ENCODE data around the gene WDR47.

Gene WDR47

DNA sequence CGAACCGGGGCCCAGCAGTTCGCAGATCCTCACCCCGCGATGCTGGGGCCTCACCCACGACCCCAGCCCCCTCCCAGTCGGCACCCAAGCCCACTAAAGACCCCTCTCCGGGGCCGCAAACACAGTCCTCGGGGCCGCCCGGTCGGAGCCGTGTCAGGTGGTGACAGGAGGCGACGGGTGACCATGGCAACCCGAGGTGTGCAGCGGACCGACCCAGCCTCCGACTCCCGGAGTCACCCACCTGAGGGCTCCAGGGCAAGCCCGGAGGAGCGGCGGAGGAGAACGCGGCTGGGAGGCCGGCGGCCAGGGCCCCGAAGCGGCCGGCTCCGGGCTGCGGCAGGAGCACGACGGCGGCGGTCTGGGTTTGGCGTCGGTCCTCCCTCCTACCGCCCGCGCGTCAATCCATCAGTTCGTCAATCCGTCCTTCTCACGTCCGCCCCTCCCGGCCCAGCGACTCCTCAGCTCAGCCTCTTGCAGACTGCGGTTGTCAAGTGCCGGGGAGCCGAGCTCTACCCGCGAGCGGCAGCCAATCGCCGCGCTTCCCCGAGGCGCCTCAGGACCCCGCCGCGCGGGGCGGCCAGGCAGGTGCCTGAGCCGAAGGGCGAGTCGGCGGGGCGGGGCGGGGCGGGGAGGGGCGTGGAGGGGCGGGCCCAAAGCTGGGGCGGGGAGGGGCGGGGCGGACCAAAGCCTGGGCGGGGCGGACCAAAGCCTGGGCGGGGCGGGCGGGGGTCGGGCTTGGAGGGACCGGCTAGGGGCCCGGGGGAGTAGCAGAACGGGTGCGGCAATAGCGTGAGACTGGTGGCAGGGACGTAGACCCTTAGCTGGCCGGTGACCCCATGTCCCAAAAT lies at the start of gene WDR47:
Gene WDR47, minus strand, starts transcription at position 482 of the 848 bp plus-strand sequence. CDS start 18,590 bp downstream, outside the sequence.
- TF ChIP-seq ZBTB7A (IDR thresholded peaks at IDR 0.05; ENCODE audit: low read depth) (peak; percentile 86), MAX (IDR thresholded peaks at IDR 0.05) (peak; percentile 32; the same call in 1 of the 2 replicates), TEAD4 (IDR thresholded peaks at IDR 0.05) (no peak), EGR1 (IDR thresholded peaks at IDR 0.05) (0 out of 2 replicates have a peak, but pooled peaks have one; percentile 18), CREB1 (IDR thresholded peaks at IDR 0.05; ENCODE audit: low read depth) (no peak), TCF12 (IDR thresholded peaks at IDR 0.05; ENCODE audit: low read depth) (peak; percentile 50; the same call in 1 of the 2 replicates), TAF1 (IDR thresholded peaks at IDR 0.05; ENCODE audit: low read depth) (peak; percentile 93)
- TF ChIP-seq, protein P1, sequence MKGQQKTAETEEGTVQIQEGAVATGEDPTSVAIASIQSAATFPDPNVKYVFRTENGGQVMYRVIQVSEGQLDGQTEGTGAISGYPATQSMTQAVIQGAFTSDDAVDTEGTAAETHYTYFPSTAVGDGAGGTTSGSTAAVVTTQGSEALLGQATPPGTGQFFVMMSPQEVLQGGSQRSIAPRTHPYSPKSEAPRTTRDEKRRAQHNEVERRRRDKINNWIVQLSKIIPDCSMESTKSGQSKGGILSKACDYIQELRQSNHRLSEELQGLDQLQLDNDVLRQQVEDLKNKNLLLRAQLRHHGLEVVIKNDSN (IDR thresholded peaks at IDR 0.05): 0 out of 2 replicates have a peak, but pooled peaks have one; percentile 14

DNA sequence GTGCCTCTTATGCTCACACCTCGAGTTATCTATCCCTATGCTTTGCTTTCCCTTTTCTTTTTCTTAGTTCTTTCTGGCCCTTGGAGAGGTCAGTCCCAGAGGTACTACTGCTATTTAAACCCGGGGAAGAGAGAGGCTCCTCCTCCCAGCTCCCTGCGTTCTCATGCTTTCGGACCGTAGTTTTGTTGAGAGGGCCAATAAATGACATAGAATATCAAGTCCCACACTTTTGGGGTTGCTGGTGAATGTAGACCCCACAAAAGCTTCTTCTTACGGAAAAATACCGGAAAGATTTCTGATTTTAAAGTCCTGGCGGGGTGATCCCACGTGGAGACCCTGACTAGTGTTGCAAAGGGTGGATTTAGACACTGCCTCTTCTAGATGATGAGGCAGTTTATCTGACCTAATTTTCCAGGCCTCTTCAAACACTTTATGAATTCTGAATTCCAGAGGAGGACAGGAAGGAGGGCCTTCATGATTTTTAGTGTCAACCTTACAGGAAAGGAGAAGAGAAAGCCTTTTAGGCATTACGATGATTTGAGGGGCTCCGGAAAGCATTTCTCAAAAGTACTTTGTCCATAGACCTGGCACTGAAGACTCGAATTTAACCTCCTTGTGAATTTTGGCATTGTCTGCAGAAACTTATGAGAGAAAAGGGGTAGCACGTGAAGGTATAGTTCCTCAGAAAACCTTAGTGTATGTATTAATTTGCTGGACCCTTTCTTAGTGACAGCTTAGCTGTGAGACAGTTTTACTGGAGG lies 49.4 kb upstream of the WDR47 start:
- TF ChIP-seq CREB1 (IDR thresholded peaks at IDR 0.05; ENCODE audit: low read depth) (no peak), TCF12 (IDR thresholded peaks at IDR 0.05; ENCODE audit: low read depth) (no peak), EP300 (IDR thresholded peaks at IDR 0.05; ENCODE audit: borderline replicate concordance) (no peak), YY1 (IDR thresholded peaks at IDR 0.05; ENCODE audit: low read depth) (no peak), NFIC (IDR thresholded peaks at IDR 0.05) (no peak), TAF1 (IDR thresholded peaks at IDR 0.05; ENCODE audit: low read depth) (no peak), TEAD4 (IDR thresholded peaks at IDR 0.05) (no peak), RAD21 (IDR thresholded peaks at IDR 0.05; ENCODE audit: low read depth) (no peak), FOXM1 (IDR thresholded peaks at IDR 0.05; ENCODE audit: borderline replicate concordance, low read depth) (no peak), CEBPB (IDR thresholded peaks at IDR 0.05) (no peak), MAX (IDR thresholded peaks at IDR 0.05) (no peak), ZBTB7A (IDR thresholded peaks at IDR 0.05; ENCODE audit: low read depth) (no peak), EGR1 (IDR thresholded peaks at IDR 0.05) (no peak)
- TF ChIP-seq, protein P2, sequence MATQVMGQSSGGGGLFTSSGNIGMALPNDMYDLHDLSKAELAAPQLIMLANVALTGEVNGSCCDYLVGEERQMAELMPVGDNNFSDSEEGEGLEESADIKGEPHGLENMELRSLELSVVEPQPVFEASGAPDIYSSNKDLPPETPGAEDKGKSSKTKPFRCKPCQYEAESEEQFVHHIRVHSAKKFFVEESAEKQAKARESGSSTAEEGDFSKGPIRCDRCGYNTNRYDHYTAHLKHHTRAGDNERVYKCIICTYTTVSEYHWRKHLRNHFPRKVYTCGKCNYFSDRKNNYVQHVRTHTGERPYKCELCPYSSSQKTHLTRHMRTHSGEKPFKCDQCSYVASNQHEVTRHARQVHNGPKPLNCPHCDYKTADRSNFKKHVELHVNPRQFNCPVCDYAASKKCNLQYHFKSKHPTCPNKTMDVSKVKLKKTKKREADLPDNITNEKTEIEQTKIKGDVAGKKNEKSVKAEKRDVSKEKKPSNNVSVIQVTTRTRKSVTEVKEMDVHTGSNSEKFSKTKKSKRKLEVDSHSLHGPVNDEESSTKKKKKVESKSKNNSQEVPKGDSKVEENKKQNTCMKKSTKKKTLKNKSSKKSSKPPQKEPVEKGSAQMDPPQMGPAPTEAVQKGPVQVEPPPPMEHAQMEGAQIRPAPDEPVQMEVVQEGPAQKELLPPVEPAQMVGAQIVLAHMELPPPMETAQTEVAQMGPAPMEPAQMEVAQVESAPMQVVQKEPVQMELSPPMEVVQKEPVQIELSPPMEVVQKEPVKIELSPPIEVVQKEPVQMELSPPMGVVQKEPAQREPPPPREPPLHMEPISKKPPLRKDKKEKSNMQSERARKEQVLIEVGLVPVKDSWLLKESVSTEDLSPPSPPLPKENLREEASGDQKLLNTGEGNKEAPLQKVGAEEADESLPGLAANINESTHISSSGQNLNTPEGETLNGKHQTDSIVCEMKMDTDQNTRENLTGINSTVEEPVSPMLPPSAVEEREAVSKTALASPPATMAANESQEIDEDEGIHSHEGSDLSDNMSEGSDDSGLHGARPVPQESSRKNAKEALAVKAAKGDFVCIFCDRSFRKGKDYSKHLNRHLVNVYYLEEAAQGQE (IDR thresholded peaks at IDR 0.05; ENCODE audit: low read depth): no peak
- TF ChIP-seq, protein P1 (IDR thresholded peaks at IDR 0.05): no peak

DNA sequence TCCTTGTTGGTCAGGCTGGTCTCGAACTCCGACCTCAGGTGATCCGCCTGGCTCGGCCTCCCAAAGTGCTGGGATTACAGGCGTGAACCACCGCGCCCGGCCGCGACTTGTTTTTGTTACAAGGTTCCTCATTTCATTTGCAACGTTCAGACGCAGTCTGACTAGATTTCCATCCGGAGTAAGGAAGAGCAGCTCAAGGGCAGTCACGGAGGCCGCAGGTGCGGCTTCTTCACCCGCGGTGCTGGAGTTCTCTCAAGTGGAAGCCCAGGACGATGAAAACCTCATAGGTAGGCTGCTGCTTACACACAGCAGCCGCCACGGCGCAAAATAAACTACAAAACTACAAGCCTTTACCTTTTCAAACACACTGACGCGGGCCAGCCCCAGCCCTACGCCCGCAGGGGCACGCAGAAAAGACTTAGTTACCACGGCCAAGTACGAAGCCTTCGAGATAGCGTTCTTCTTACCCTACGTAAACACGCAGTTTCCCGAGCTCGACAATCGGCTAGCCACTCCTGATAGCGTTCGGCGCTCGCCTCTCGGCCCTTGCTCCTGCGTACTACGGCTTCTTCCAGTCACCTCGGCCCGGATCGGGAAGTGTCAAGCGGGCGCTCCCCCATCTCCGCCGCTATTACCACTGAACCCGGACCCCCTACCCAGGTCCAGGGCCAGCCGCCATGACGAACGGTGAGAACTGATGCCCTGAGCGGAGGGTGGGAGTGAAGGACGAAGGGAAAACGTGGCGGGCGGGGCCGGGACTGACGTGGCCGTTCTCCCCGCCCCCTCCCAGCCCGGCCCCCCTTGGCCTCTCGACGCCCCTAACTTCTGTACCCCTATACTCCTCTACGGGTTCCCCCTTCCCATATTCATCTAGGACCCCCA lies 48.5 kb upstream of the WDR47 start, which contains the start of gene TMEM167B:
Gene TMEM167B, plus strand, starts transcription at position 569 of the 882 bp plus-strand sequence. Its CDS starts 109 bp downstream, at position 678.
- peak; percentile 36; the same call in 1 of the 2 replicates for TF ChIP-seq TEAD4 (IDR thresholded peaks at IDR 0.05)
- peak; percentile 27; the same call in 1 of the 2 replicates for TF ChIP-seq EP300 (IDR thresholded peaks at IDR 0.05; ENCODE audit: borderline replicate concordance)
- TF ChIP-seq RAD21 (IDR thresholded peaks at IDR 0.05; ENCODE audit: low read depth): no peak
- TF ChIP-seq NFIC (IDR thresholded peaks at IDR 0.05): no peak
- no peak; the same call in 1 of the 2 replicates for TF ChIP-seq FOXM1 (IDR thresholded peaks at IDR 0.05; ENCODE audit: borderline replicate concordance, low read depth)
- TF ChIP-seq, protein P1 (IDR thresholded peaks at IDR 0.05): no peak
- TF ChIP-seq MAX (IDR thresholded peaks at IDR 0.05): peak; percentile 97
- peak; percentile 71 for TF ChIP-seq TAF1 (IDR thresholded peaks at IDR 0.05; ENCODE audit: low read depth)
- peak; percentile 83 for TF ChIP-seq TCF12 (IDR thresholded peaks at IDR 0.05; ENCODE audit: low read depth)
- TF ChIP-seq, protein P2 (IDR thresholded peaks at IDR 0.05; ENCODE audit: low read depth): no peak
- no peak for TF ChIP-seq EGR1 (IDR thresholded peaks at IDR 0.05)
- 0 out of 2 replicates have a peak, but pooled peaks have one; percentile 40 for TF ChIP-seq ZBTB7A (IDR thresholded peaks at IDR 0.05; ENCODE audit: low read depth)
- TF ChIP-seq YY1 (IDR thresholded peaks at IDR 0.05; ENCODE audit: low read depth): peak; percentile 90
- TF ChIP-seq CEBPB (IDR thresholded peaks at IDR 0.05): peak; percentile 20; the same call in 1 of the 2 replicates
- TF ChIP-seq CREB1 (IDR thresholded peaks at IDR 0.05; ENCODE audit: low read depth): peak; percentile 70
